ENCODE results near the gene ADCY7. TPM values are rescaled to one million over a fixed set of nuclear protein-coding genes. Genes with fewer than 3 reads are reported as not detected.

The ADCY7 gene
- total RNA-seq, 1 donor from 2014 or later: 16.7 TPM

DNA sequence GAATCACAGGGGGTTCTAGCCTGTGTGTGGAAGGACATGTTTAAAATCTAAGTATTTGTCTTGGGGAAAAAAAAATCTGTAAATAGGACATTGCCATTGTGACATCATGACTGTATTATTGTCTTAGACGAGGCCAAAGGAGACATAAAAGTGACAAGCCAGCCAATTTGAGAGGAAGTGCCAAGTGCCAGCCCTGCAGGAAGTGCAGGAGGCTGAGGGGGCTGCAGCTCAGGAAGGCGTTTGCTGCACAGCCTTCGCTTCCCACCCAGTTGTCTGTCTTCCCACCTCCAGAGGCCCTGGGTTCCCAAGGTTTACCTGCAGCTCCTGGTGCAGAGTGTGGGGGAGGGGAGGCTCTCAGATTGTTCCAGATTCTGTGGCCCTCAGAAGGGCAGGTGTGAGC lies 1.3 kb downstream of the ADCY7 start:
- no peak overlapping the region for H3K4me3 Mint-ChIP-seq (ENCODE audit: unreplicated experiment)

DNA sequence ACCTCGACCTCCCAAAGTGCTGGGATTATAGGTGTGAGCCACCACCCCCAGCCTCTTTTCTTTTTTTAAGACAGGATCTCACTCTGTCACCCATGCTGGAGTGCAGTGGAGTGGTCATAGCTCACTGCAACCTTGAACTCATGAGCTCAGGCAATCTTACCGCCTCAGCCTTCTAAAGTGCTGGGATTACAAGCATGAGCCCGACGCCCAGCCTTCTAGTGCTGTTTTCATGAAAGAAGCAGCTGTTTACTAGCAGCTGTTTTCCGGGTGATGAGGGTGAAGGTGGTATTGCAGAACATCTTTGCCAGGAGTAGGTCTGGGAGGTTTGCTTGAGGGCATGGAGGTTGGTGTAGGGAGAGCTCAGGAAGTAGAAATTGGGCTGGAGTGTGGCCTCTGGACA lies 2.0 kb downstream of the ADCY7 start:
- no peaks in the 10 kb centered on the region for H3K36me3 Mint-ChIP-seq (ENCODE audit: unreplicated experiment)
- DNase-seq: no peak
- H3K4me3 Mint-ChIP-seq (ENCODE audit: unreplicated experiment): no peak overlapping the region
- H3K27me3 Mint-ChIP-seq (ENCODE audit: unreplicated experiment): peaks cover 5% of the 10 kb centered on the region
- TF ChIP-seq CTCF (IDR thresholded peaks at IDR 0.05; ENCODE audit: partially characterized antibody, unreplicated experiment): no peak
- H3K9me3 Mint-ChIP-seq (ENCODE audit: unreplicated experiment): peaks cover 4% of the 10 kb centered on the region
- H3K4me1 Mint-ChIP-seq (ENCODE audit: low read depth, unreplicated experiment): peaks cover 29% of the 10 kb centered on the region
- no peak overlapping the region for H3K27ac Mint-ChIP-seq (ENCODE audit: unreplicated experiment)

More for the DNA sequence above, 1.3 kb downstream of the ADCY7 start:
- Mint-ChIP-seq H3K9me3 (ENCODE audit: unreplicated experiment) (peaks cover 4% of the 10 kb centered on the region), H3K27me3 (ENCODE audit: unreplicated experiment) (peaks cover 7% of the 10 kb centered on the region), H3K36me3 (ENCODE audit: unreplicated experiment) (no peaks in the 10 kb centered on the region), H3K4me1 (ENCODE audit: low read depth, unreplicated experiment) (peaks cover 28% of the 10 kb centered on the region), H3K27ac (ENCODE audit: unreplicated experiment) (peak overlapping the region; percentile 90)
- TF ChIP-seq CTCF (IDR thresholded peaks at IDR 0.05; ENCODE audit: partially characterized antibody, unreplicated experiment): no peak
- DNase-seq: no peak

DNA sequence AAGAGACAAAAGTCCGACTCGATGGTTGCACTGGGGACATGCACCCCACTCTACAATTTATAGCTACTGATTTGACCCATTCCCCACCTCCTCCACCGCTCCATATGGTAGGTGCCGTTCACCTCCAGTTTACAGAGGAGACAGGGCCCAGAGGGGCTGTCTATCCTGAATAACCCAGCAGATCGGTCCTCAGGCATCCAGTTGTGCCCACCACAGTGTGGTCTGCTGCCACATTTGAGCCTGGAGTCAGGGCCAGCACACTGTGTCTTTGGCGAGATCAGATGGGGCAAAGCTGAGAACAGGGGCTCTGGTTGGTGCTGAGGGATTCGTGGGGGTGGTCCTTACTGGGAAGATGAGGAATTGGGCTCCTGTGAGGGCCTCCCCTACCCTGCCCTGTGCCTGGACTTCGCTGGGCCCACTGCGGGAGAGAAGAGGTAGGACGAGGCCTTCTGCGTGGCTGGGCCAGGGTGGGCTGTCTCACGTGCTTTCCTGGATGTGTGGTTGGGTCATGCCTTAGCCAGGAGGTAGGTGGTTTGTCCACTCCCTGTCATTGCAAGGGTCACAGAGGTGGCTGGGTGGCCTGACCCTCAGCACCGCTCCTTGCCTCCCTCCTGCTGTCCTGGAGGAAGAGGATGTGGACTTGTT lies 2.8 kb downstream of the ADCY7 start:
- DNase-seq: no peak
- Mint-ChIP-seq H3K4me1 (ENCODE audit: low read depth, unreplicated experiment) (peaks cover 23% of the 10 kb centered on the region), H3K9me3 (ENCODE audit: unreplicated experiment) (peaks cover 2% of the 10 kb centered on the region), H3K27ac (ENCODE audit: unreplicated experiment) (no peak overlapping the region), H3K27me3 (ENCODE audit: unreplicated experiment) (peaks cover 7% of the 10 kb centered on the region), H3K4me3 (ENCODE audit: unreplicated experiment) (no peak overlapping the region), H3K36me3 (ENCODE audit: unreplicated experiment) (no peaks in the 10 kb centered on the region)
- no peak for TF ChIP-seq CTCF (IDR thresholded peaks at IDR 0.05; ENCODE audit: partially characterized antibody, unreplicated experiment)

GRCh38 chr16:50269769-50270509 lies 3.6 kb downstream of the ADCY7 start:
- Mint-ChIP-seq H3K27ac (ENCODE audit: unreplicated experiment) (no peak overlapping the region), H3K4me3 (ENCODE audit: unreplicated experiment) (no peak overlapping the region), H3K4me1 (ENCODE audit: low read depth, unreplicated experiment) (peaks cover 22% of the 10 kb centered on the region), H3K27me3 (ENCODE audit: unreplicated experiment) (peaks cover 7% of the 10 kb centered on the region), H3K9me3 (ENCODE audit: unreplicated experiment) (peaks cover 2% of the 10 kb centered on the region), H3K36me3 (ENCODE audit: unreplicated experiment) (no peaks in the 10 kb centered on the region)
- no peak for DNase-seq
- TF ChIP-seq CTCF (IDR thresholded peaks at IDR 0.05; ENCODE audit: partially characterized antibody, unreplicated experiment): no peak

All from glutamatergic neuron (in vitro differentiated cells).